Breast epithelium (tissue), 3 donors: ENCODE data around the gene CFDP1.
"Not testable (repeated sequence)": the region's sequence is repeated elsewhere in the genome, so short reads cannot be mapped to it uniquely, and the experiment has no call there.

ENCODE experiments used
- CTCF ChIP-seq, 3 donors: fragments of 450-650 bp; IDR thresholded peaks; one replicate each; pipeline ENCODE4 v1.5.1; 2016 to 2017; ENCODE audit warnings: antibody characterized with exemption in 3 of 3, mild to moderate bottlenecking in 3 of 3, moderate library complexity in 3 of 3
- POLR2A ChIP-seq: fragments of 450-650 bp; IDR thresholded peaks from one replicate; pipeline ENCODE4 v1.6.1; 2016; ENCODE audit warnings: antibody characterized with exemption, mild to moderate bottlenecking, moderate library complexity

- TF ChIP-seq CTCF (IDR thresholded peaks at IDR 0.05); POLR2A: not testable (repeated sequence)
Measured at GRCh38 chr16:75281009-75281408, 152.3 kb downstream of the CFDP1 start.
